Measurements from ENCODE around the gene PHTF2. TPM values are rescaled to one million over a fixed set of nuclear protein-coding genes. Genes with fewer than 3 reads are reported as not detected.

The PHTF2 gene
- total and polyA plus RNA-seq, 12 donors, result 12.8 to 29.1 (median 25.1) TPM

DNA sequence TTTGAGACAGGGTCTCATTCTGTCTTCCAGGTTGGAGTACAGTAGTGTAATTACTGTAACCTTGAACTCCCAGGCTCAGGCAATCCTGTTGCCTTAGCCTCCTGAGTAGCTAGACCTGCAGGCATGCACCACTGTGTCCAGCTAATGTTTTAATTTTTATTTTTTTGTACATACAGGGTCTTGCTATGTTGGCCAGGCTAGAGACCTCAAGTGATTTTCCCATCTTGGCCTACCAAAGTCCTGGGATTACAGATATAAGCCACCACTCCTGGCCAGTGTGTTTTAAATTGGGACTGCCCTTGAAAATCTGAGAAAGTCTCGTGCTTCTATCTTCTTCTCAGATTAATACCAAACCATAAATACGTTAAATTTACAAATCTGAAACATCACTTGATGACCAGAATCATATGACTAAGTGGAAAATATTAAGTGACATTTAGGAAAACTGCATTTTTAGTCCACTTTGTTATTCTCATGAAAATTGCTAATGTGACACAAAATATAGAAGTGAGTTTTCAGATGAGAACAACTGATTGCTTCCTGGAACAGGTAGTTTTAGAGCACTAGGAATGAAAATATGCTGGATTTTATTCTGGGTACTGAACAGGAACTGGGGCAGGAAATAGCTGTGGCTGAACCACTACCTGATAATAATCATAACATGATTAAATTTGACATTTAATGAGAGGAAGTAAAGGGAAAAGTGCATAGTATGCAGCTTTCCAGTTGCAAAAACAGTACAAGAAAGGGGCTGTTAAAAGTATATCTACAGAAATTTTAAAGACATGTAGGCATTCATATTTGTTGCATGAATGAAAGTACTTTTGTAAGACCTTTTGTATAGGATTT lies 4.2 kb downstream of the PHTF2 start:
- H3K4me1 ChIP-seq, result peaks cover 0 to 42% (median 22%) of the 10 kb centered on the region in 9 donors
- ATAC-seq (no peak), DNase-seq (no peak)
- no peaks in the 10 kb centered on the region for H3K36me3 ChIP-seq
- intact Hi-C loops (cut with DNase I), result loop anchor here in 1 of 10 donors (10.0 kb wide), 1 partner anchor 102 kb away; no protein-coding TSS in a partner anchor
- no peak overlapping the region for H3K4me3 ChIP-seq
- TF ChIP-seq CTCF (IDR thresholded peaks at IDR 0.05), result no peak
- no peaks in the 10 kb centered on the region for H3K27me3 ChIP-seq
- H3K27ac ChIP-seq, result peak overlapping the region in 3 of 10 donors; percentile 22 to 37 (median 34)
- peaks cover 0 to 29% (median 22%) of the 10 kb centered on the region in 11 donors for H3K9me3 ChIP-seq
- WGBS, 2 donors, result 72 to 81% methylated on average over 2 of the region's 2 CpGs

- Histone ChIP-seq H3K36me3 (no peaks in the 10 kb centered on the region), H3K9me3 (peaks cover 0 to 41% (median 25%) of the 10 kb centered on the region in 11 donors), H3K27me3 (no peaks in the 10 kb centered on the region), H3K4me3 (no peak overlapping the region), H3K4me1 (peaks cover 0 to 24% (median 11%) of the 10 kb centered on the region in 9 donors), H3K27ac (no peak overlapping the region)
- DNase-seq (no peak), ATAC-seq (no peak)
- intact Hi-C loops (cut with DNase I), result loop anchor here in 2 of 10 donors (5.0 to 10.0 kb wide), 2 partner anchors 36 to 98 kb away; no protein-coding TSS in a partner anchor
- WGBS, 2 donors, result 96 to 99% methylated on average over 2 of the region's 2 CpGs
- no peak for TF ChIP-seq CTCF (IDR thresholded peaks at IDR 0.05)
Observed at GRCh38 chr7:77806425-77806824, 7.9 kb downstream of the PHTF2 start.

DNA sequence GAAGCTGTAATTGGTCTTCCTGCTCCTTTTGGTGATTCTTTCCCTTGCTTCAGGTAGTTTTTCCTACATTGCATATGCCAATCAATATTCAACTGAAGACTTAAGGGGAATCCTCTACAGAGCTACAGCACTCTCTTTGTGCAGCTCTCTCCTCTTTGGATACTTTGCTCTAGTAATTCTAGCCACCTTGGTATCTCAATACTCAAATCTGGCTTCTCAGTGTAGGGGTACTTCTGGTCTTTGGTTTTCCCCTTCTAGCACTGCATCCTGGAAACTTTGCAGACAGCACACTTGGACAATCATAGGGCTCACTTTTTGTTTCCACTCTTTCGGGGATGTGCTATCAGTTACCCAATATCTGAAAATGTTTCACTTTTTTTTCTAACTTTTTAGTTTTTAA lies 9.9 kb downstream of the PHTF2 start:
- intact Hi-C loops (cut with DNase I), result loop anchor here in 2 of 10 donors (5.0 to 10.0 kb wide), 2 partner anchors 34 to 96 kb away; no protein-coding TSS in a partner anchor
- ATAC-seq, result no peak
- Histone ChIP-seq H3K4me3 (no peak overlapping the region), H3K9me3 (peaks cover 0 to 41% (median 25%) of the 10 kb centered on the region in 11 donors), H3K36me3 (no peaks in the 10 kb centered on the region), H3K4me1 (peaks cover 0 to 26% (median 6%) of the 10 kb centered on the region in 9 donors), H3K27ac (no peak overlapping the region), H3K27me3 (no peaks in the 10 kb centered on the region)
- 92% methylated on average over 1 of the region's 1 CpG for WGBS, 2 donors
- no peak for DNase-seq
- no peak for TF ChIP-seq CTCF (IDR thresholded peaks at IDR 0.05)

- H3K36me3 ChIP-seq, result peaks cover 0 to 8% (median 0%) of the 10 kb centered on the region in 9 donors
- H3K9me3 ChIP-seq, result peaks cover 0 to 28% (median 13%) of the 10 kb centered on the region in 11 donors
- ATAC-seq (no peak), DNase-seq (no peak)
- 76 to 90% methylated on average over 2 of the region's 2 CpGs for WGBS, 2 donors
- no peak overlapping the region for H3K27ac ChIP-seq
- H3K4me3 ChIP-seq, result no peak overlapping the region
- H3K27me3 ChIP-seq, result no peaks in the 10 kb centered on the region
- intact Hi-C loops (cut with DNase I), result no loop called here
- peaks cover 0 to 24% (median 6%) of the 10 kb centered on the region in 9 donors for H3K4me1 ChIP-seq
- no peak for TF ChIP-seq CTCF (IDR thresholded peaks at IDR 0.05)
Observed at GRCh38 chr7:77811516-77812289, 13.1 kb downstream of the PHTF2 start.
